Stimulated activated CD4-positive, alpha-beta T cell treated with anti-CD3 and anti-CD28 coated beads, Interleukin-1b, Interleukin-23, amount 100 ng/mL, for 24 hours (primary cell): Measurements from ENCODE around the gene LRP1B.

ENCODE experiments used
- DNase-seq, 4 experiments: peaks; one replicate each; pipeline ENCODE4 v3.0.0-alpha.2; 2020; ENCODE audit warnings: low read depth in 4 of 4, low spot score in 1 of 4

LRP1B gene

DNA sequence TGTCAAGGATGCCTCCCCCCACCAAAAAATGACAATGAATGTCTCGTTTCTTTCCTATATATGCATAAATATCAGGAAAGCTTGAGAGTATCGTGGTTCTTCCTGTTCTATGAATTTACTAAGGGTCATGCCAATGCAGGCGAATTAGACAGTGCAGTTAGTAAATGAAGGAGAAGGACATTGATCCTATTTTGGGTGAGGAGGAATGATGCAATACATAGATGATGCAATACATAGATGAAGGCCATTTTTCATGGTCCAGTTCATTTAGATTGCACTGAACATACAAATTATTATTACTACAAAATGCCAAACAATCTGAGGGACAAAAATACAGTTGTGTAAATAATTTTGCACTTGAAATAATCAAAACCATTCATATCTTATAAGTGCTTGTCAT is 1265.0 kb downstream of the LRP1B start:
- DNase-seq, result no peak

DNA sequence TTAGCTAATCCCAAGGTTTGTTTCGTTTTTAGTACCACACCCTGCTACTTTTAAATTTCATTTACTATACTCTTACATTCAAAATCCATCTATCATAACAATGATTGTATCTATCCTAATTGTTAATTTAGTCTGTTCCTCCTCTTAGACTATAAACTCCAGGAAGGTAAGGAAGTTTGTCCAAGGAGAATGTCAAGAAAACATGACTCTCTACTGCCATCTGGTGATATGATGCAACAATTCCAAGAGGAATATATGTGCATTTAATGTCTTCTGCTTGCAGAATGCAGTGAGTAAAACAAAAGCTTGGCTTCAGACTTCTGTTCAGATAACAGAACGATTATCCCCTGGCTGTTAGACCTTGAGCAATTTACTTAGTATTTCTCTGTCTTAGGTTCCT is 1267.1 kb downstream of the LRP1B start:
- no peak for DNase-seq

DNA sequence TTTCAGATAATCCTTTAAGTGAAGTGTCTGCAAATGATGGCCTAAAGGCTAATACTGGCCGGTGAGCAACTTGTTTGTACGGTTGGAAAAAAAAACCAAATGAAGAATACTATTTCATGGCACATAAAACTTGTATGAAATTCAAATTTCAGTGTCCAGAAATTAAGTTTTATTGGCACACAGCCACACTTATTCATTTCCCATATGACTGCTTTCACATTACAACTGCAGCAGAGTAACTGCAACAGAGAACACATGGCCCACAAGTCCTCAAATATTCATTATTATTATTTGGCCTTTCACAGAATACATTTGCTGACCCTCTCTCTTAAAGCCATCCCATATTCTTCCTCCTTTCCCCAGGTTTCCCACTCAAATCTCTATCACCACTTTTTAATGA is 1268.6 kb downstream of the LRP1B start:
- DNase-seq, result no peak

DNA sequence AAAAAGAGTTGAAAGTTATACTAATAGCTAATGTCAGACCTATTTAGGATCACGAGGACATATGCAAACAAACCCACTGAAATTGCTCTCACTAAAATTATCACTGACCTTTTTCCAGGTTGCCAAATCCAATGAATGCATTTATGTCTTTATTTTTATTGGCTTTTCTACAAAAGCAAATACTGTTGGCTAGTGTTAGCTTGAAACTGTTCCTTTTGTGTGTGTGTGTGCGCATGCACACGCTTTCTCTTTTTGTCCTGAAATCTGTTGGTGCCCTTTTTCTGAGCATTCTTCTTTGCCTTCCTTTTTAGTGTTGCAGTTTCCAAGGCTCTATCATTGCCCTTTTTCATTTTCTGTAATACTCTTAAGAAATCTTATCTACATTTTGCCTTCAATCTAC is 1269.2 kb downstream of the LRP1B start:
- no peak for DNase-seq

DNA sequence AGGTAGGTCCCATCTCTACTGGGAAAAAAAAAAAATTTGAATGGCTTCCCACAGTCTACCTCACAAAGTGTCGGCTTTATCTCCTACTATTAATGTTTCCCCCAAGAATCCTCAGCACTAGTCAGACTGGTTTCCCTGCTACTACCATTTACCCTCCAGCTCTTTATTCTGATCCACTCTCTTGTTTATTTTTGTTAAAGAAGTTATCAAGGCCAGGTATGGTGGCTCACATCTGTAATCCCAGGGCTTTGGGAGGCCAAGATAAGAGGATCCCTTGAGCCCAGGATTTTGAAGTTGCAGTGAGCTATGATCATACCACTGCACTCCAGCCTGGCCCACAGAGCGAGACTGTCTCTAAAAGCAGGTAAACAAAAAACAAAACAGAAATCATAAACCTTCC is 1275.3 kb downstream of the LRP1B start:
- DNase-seq, result no peak

DNA sequence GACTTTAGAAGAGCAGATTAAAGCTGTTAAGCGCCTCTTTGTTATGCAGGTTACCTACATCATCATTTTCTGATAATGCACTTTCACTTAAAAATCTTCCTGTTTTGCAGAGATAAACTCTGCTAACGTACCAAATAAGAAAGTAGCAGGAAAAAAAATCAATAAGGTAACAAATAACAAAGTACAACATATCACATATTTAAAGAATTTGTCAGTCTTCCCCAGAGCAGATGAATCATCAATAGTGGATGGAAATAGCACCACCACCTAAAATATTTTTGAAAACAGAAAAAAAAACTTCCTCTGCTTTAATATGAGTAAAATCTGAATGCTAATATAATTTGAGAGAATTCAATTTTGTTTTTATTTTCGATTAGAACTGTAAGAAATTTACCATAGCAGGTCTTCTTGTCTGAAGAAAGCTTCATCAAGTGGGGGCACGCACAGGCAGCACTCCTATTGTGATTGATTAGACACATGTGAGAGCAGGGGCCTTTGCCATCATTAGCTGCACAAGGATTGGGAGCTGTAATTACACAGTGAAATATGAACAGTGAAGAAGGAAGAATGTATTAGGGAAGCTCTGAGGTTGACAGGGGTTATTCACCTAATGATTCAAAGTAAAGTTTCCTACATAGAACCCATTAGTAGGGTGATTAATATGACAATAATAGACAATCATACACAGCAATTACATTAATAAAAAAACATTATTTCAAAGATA is 1279.4 kb downstream of the LRP1B start:
- no peak for DNase-seq

DNA sequence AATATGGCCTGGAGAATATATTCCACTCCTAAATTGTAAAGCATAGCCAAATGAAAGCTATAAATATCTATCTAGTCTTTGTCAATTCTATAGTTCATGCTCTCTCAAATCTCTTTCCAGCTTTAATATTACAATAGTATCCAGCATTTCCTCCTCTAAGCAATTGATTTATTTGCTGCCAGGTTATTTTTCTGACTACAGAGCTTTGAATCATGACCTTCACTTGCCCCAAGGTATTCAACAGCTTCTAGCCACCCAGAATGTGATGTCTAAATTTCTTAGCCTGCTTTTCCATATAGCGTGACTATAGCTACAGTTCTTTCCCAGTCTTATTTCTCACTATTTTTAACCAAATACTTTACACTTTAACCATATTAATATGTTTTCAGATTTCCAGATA is 1287.6 kb downstream of the LRP1B start:
- DNase-seq, result no peak

DNA sequence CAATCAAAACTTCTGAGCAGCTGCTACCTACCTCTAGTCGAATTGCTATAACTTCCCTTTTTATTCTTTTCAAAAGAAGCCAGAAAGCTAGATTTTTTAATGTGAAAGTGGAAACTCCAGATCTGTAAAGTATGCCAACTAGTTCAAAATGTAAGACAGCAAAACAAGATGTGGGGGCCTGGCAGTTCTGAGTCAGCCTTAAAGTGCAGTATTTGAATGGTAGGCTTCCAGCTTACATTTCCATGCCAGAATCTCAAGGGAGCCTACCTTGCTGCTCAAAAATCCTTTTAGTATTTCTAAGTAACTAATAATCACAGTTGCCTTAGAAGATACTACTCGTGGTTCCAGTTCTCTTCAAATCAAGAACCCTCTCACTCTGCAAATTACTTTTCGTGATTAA is 1288.7 kb downstream of the LRP1B start:
- DNase-seq, result no peak

DNA sequence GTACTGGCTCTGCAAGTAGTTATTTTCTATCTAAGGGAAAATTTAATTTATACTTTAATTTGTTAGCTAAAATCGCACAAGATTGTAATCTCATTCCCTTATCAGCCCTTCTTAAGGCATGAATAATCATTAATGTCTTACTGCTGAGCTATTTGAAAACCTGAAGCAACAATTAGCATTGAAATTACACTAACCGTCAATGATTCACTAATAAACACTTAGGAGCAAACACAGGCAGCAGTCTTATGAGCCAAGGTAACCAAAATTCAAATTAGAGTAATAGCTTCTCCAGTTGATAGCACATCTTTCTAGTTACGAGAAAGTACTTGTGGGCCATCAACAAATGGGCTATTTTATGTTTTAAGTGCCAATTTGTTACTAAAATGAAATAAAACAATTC is 1289.7 kb downstream of the LRP1B start:
- DNase-seq, result no peak

DNA sequence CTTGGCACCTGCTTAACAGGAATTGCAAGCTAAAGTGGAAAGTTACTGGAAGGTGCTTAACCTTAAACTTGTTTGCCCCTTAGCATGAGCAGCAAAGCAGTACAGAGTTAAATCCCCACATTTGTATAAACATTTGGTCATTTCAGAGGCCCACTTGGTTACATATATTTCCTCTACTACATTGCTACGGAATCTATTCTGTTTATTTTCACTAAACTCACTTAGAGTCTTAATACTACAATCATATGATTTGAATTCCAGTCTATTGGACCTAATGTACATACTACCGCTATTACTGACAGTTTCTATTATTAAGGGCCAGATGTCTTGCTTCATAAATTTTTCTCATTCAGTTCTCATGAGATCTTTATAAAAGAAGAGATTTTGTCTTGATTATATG is 1294.0 kb downstream of the LRP1B start:
- DNase-seq, result no peak

DNA sequence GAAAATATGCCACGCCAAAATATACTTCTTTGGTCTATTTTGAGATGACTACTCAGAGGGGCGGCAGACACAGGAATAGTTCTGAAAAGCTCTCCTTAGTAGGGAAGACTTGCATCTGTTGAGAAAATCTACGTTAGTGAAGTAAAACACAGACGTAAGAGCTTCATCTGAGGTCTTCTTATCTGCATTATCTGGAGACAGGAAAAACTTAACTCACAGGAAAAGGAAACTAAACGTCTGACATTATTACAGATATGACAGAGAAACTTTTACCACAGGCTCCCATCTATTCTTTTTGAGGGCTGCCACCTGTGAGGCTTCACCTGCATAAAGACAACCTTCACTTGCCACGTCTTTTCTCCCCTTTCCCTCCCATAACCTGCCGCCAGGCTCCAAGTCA is 1295.7 kb downstream of the LRP1B start:
- DNase-seq, result no peak

DNA sequence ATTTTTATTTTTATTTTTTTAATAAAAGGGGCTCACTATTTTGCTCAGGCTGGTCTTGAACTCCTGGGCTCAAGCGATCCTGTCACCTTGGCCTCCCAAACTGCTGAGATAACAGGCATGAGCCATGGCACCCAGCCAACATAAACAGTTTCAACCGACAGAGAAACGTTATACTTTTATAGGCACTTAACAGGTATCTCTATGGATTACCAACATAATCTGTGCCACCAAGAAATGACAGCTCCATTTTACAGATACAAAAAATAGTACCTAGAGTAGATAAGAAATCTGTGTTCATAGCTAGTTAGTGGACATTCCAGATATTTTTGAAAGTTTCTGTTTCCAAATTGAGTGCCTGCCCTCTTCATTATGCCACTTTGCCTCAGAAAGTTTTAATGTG is 1316.7 kb downstream of the LRP1B start:
- no peak for DNase-seq

DNA sequence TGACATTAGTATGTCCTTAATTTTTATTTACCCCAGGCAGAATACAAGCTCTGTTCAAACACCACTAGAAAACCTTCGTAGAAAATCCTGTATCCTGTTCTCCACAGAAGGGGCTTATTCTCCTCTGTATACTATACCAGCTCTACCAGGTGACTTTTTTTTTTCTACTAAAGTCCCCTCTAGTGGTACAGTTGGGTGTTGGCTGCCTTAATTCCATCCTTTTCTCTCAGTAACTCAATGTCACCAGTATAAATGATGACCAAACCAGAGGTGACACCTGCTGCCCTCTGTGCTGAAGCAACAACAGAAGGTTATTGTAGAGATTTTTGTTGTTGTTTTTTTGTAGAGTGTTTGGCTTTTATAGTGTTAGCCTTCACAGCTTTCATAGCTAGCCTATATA is 1322.0 kb downstream of the LRP1B start:
- no peak for DNase-seq

DNA sequence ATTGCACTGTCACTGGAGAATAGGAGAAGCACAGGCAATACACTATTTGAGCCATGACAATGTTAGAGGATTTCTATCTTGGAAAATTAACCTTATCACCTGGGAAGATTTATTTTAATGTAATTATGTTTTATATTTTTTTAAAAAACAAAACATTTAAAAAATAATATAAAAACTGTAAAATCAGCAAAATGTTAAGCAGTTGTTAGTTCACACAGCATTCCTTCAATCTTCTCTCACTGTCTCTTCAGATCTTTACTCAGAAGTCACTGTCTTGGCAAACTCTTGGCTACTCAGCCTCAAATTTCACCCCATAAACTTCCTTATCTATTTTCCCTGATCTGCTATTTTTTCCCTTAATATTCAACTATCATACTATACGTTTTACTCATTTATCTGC is 1322.6 kb downstream of the LRP1B start:
- no peak for DNase-seq

DNA sequence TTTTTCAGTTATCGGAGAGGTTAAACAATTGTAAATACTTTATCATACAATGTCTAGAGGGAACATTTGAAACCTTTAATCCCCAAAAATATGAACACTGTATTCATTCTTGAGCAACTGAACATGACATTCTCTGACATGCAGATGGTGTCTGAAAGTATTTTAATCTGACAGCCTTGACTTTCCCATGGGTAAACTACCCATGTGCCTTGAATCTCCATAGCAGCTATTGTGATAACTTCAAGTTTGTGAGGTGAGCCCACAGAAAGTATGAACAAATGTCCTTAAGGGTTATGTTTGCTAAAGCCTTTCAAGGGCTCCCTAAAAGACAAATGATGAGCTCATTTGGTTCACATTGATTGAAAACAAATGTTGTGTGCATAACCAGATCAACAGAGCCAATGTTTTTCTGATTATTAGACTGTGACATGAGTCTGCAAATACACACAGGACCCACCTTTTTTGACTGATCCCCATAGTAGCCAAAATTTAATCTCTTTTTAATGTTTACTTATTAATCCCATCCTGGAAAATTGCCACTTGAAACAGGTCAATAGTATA is 1326.0 kb downstream of the LRP1B start:
- DNase-seq, result no peak

DNA sequence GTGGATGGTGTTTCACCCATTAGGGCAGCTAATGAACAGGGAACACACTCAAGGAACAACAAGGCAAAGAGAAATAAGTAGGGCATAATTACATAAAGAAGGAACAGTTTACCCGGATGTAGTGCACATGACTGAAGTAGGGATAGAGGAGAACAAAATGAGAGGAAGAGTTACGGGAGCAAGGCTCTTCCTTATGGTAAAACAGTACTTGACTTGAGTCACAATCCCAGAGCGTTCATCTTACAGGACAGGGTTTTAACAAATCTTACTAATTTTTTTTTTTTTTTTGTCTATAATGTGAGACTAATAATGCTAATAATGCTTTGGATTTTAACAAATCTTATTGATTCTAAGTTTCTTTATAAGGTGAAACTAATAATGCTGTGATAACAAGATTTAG is 1329.5 kb downstream of the LRP1B start:
- DNase-seq, result no peak

DNA sequence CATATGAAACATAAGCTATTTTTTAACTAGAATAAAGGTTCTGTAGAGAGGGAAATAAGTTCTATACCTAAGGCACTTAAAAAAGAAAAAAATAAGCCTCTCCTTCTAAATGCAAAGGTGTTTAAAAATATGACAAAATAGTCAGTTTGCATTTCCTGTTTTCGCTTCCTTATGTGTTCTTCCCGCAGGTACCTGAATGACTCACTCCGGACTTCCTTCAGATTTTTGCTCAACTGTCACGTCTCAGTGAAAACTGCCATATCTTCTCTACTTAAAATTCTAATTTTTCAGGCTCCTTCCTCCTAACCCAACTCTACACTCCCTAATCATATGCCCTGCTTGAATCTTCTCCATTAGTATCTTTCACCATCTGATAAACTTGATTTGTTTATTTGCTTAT is 1333.1 kb downstream of the LRP1B start:
- no peak for DNase-seq

DNA sequence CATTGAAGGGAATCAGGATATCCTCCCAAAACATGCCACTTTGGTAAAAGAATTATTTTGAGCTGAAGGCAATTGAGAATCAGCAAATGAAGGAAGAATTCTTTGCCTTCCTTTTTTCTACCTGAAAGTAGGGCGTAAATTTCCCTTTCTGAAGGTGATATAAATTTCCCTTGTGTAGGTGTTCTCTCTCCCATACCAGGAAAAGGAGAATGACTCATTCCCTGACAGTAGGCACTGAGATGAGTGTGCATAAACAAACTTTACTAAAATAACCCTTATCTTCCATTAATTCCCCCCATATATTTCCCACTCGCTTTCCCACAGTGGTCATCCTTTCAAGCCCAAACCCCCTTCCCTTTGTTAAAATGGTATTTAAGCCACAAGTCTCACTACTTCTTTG is 1339.0 kb downstream of the LRP1B start:
- DNase-seq, result no peak

DNA sequence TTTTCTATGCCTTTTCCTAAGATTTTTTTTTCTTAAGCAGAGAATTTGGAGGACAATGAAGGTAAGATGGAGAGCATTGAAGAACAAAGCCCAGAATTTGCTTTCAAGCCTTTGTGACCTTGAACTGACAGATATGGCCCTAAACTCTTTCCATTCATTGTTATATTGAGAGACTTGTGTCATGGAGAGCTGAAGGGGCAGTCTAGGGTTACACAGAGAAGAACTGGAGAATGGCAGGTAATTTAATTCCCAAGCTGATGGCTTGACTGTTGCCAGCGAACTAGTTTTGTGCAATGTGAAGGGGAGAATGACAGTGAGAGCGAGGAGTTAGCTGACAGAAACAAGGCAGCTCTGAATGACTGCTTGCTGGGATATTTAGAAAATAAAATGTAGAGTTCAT is 1344.2 kb downstream of the LRP1B start:
- DNase-seq, result no peak

DNA sequence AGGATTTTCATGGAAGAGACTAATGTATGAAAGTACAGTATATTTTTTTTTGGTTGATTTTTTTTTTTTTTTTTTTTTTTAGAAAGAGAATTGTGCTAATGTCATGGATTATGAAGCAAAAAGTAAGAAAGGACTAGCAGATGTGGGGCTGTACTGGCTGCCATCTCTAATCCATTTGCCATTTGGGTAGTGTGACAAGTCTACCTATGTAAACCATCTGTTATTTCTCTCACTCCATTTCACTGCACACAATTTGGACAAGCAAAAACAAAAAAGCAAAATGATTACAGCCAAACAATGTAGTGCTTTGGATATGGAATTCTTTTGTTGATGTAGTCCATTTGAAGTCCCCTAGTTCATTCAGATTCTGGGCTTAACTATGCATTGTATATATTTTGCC is 1355.4 kb downstream of the LRP1B start:
- DNase-seq, result no peak

DNA sequence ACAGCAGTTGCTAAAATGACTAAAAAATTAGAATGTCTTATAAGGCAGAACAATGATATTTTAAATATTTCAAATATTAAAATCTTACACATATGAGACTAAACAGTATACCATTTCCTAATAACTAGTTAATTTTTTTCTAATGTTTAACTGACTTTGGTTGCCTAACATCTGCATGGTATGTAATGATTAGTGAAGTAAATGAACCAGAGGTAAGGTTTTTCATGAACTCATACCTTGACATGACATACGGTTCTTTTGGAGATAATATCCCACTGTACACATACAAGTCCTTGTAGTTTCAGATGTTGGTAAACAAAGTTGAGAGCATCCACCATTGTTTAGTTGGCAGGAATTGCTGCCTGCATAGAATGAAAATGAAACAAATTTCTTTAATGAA is 1360.2 kb downstream of the LRP1B start:
- DNase-seq, result no peak

DNA sequence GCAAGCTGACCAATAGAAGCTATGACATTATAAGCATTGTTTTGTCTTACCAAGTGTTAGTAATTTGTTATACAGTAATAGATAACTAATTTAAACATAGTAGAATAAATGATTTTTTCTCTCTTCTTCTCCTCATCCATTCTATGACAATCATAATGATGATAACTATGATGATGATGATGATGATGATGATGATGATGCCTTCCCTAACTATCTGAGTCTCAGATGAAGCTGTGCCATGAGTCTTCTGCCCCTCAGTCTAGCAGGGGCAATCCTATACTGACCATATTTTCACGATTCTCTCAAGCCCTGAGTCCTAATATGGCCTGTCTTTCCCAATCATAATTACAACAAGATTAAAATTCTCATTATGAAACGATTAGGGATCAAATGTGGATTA is 1369.0 kb downstream of the LRP1B start:
- DNase-seq, result no peak

DNA sequence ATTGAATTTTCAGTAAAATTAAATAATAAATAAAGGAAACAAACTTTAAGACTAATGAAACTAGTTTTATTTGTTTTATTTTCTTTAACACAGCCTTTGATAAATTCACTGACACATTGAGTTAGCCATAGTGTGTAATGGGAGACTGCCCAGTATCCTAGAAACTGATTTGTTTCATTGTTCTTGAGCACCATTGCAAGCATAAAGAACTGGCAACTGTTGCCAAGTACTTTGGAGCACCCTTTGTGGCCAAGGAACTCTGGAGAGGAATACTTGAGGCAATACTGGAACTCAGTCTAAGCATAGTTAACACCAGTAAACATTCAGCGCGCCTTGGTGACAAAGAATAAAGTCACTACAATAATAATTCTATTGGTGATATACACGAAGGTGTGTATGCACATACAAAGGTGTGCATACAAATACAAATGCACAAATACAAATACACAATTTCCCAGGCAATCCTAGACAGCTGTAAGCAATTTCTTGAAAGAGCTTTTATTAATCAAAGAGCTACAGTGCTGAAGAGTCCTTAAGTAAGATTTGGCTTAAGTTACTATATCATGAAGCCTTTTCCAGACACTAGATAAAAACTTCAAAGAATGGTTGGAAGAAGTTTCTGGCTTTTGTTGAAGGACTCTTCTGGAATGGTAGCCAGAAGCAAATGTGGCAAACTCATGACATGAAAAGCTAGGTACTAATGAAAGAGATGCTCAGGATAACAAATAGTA is 1371.2 kb downstream of the LRP1B start:
- DNase-seq, result no peak
